H1 (cell line): ENCODE data around the gene MYO1F. TPM values are rescaled to one million over a fixed set of nuclear protein-coding genes. Genes with fewer than 3 reads are reported as not detected.

ENCODE experiments used
- CTCF ChIA-PET: fragments of 300-600 bp; sonication (Branson Sonifier 250); formaldehyde crosslinking; loops from one replicate; lab custom pipeline; 2021; ENCODE audit not compliant: partially characterized antibody; lab: Charles Lee
- POLR2A ChIA-PET: fragments of 300-600 bp; sonication (Branson Sonifier 250); formaldehyde crosslinking; loops from one replicate; lab custom pipeline; 2021; ENCODE audit warnings: inconsistent platforms; ENCODE audit not compliant: partially characterized antibody; lab: Charles Lee
- DNase-seq, 2 experiments: peaks; one replicate each; pipeline versions ENCODE4 v3.0.0 to v3.0.0-alpha.2; 2010 to 2022; ENCODE audit warnings: low spot score in 2 of 2, low read depth in 1 of 2, mixed read lengths in 1 of 2
- FAIRE-seq: peaks from 2 replicates; lab custom pipeline; 2011; peaks lifted over from hg19 to GRCh38; lab: Jason Lieb, UNC
- H2AFZ ChIP-seq: 2 replicates; pipeline ENCODE4 v1.8.1; 2012; ENCODE audit warnings: low read length, inconsistent platforms
- H2AK5ac ChIP-seq: 2 replicates; pipeline ENCODE4 v1.6.1; 2013; ENCODE audit warnings: low read depth, low read length
- H2BK120ac ChIP-seq: replicated peaks from 2 replicates; pipeline ENCODE3; 2013; ENCODE audit warnings: low read depth, low read length, inconsistent platforms
- H2BK12ac ChIP-seq: 2 replicates; pipeline ENCODE4 v1.6.1; 2013; ENCODE audit warnings: low read depth, low read length
- H2BK15ac ChIP-seq: 2 replicates; pipeline ENCODE4 v1.6.1; 2013; ENCODE audit warnings: low read length
- H2BK20ac ChIP-seq: 2 replicates; pipeline ENCODE4 v1.6.1; 2013; ENCODE audit warnings: low read length
- H2BK5ac ChIP-seq: 2 replicates; pipeline ENCODE4 v1.6.1; 2013; ENCODE audit warnings: low read depth, low read length
- H3K14ac ChIP-seq: 2 replicates; pipeline ENCODE4 v1.6.1; 2013; ENCODE audit warnings: inconsistent platforms; ENCODE audit not compliant: insufficient read length
- H3K18ac ChIP-seq: 2 replicates; pipeline ENCODE4 v1.6.1; 2013; ENCODE audit warnings: low read length; ENCODE audit errors: extremely low read depth
- H3K23ac ChIP-seq: 2 replicates; pipeline ENCODE4 v1.6.1; 2013; ENCODE audit warnings: inconsistent platforms; ENCODE audit not compliant: insufficient read length
- H3K23me2 ChIP-seq: 2 replicates; pipeline ENCODE4 v1.6.1; 2013; ENCODE audit warnings: low read depth, low read length
- H3K27ac ChIP-seq: 2 replicates; pipeline ENCODE4 v1.6.1; 2011; ENCODE audit warnings: low read depth, low read length, inconsistent platforms
- H3K27me3 ChIP-seq, 4 experiments: replicated peaks in 1 of 4; 1 replicate in 1 of 4; 2 replicates in 3 of 4; pipeline versions ENCODE4 v1.6.1 to v1.8.1; 2011 to 2013; ENCODE audit warnings: low read length in 3 of 4, mild to moderate bottlenecking in 3 of 4, inconsistent platforms in 2 of 4, mixed read lengths in 2 of 4, moderate library complexity in 1 of 4; ENCODE audit not compliant: control insufficient read depth in 3 of 4, insufficient read depth in 3 of 4; ENCODE audit errors: extremely low read depth in 1 of 4
- H3K36me3 ChIP-seq, 4 experiments: 2 replicates each; pipeline versions ENCODE4 v1.6.1 to v1.8.1; 2011 to 2013; ENCODE audit warnings: mild to moderate bottlenecking in 4 of 4, low read length in 3 of 4, moderate library complexity in 2 of 4, control low read depth in 1 of 4, inconsistent platforms in 1 of 4; ENCODE audit not compliant: insufficient read depth in 4 of 4, control insufficient read depth in 2 of 4
- H3K4ac ChIP-seq: replicated peaks from 2 replicates; pipeline ENCODE3; 2013; ENCODE audit warnings: low read length, low read depth, mixed read lengths, inconsistent platforms; ENCODE audit not compliant: insufficient read length
- H3K4me1 ChIP-seq, 4 experiments: replicated peaks in 1 of 4; 1 replicate in 1 of 4; 2 replicates in 3 of 4; pipeline versions ENCODE4 v1.6.1 to v1.8.1; 2011 to 2013; ENCODE audit warnings: low read length in 3 of 4, inconsistent platforms in 2 of 4, mixed read lengths in 1 of 4; ENCODE audit not compliant: insufficient read depth in 4 of 4, control insufficient read depth in 3 of 4
- H3K4me2 ChIP-seq, 2 experiments: 2 replicates each; pipeline versions ENCODE4 v1.6.1 to v1.8.1; 2011 to 2013; ENCODE audit warnings: low read depth in 2 of 2, low read length in 2 of 2, control low read depth in 1 of 2, inconsistent platforms in 1 of 2, mild to moderate bottlenecking in 1 of 2; ENCODE audit not compliant: insufficient read depth in 1 of 2
- H3K4me3 ChIP-seq, 4 experiments: fragments of 200-600, 300-600 bp in 1 of 4; sonication (generic), shearing (Covaris generic), sonication (Bioruptor Twin) in 1 of 4; 2 replicates each; pipeline versions ENCODE4 v1.5.1 to v1.8.1; 2011 to 2016; ENCODE audit warnings: low read length in 4 of 4, low read depth in 3 of 4, control low read depth in 2 of 4, inconsistent platforms in 2 of 4, mild to moderate bottlenecking in 2 of 4, mixed read lengths in 1 of 4, moderate library complexity in 1 of 4; ENCODE audit not compliant: insufficient read depth in 2 of 4; ENCODE audit errors: extremely low read depth in 1 of 4
- H3K56ac ChIP-seq: replicated peaks from 2 replicates; pipeline ENCODE3; 2013; ENCODE audit warnings: low read depth, mild to moderate bottlenecking, mixed read lengths, low read length, inconsistent platforms; ENCODE audit not compliant: insufficient read length
- H3K79me1 ChIP-seq: 2 replicates; pipeline ENCODE4 v1.6.1; 2013; ENCODE audit warnings: low read depth, low read length, control low read depth
- H3K79me2 ChIP-seq, 2 experiments: 2 replicates each; pipeline versions ENCODE4 v1.6.1 to v1.8.1; 2012 to 2013; ENCODE audit warnings: low read length in 2 of 2, mild to moderate bottlenecking in 2 of 2, inconsistent platforms in 1 of 2; ENCODE audit not compliant: insufficient read depth in 2 of 2, control insufficient read depth in 1 of 2
- H3K9ac ChIP-seq, 4 experiments: replicated peaks in 1 of 4; 1 replicate in 1 of 4; 2 replicates in 3 of 4; pipeline versions ENCODE4 v1.6.1 to v1.8.1; 2011 to 2013; ENCODE audit warnings: low read depth in 3 of 4, low read length in 3 of 4, control low read depth in 2 of 4, mild to moderate bottlenecking in 2 of 4, moderate library complexity in 2 of 4, inconsistent platforms in 1 of 4; ENCODE audit errors: extremely low read depth in 1 of 4
- H3K9me3 ChIP-seq, 2 experiments: 2 replicates each; pipeline versions ENCODE4 v1.6.1 to v1.8.1; 2012 to 2013; ENCODE audit warnings: mild to moderate bottlenecking in 2 of 2, moderate library complexity in 2 of 2, control low read depth in 1 of 2, inconsistent platforms in 1 of 2, low read depth in 1 of 2, low read length in 1 of 2, mixed read lengths in 1 of 2; ENCODE audit not compliant: insufficient read depth in 2 of 2
- H4K20me1 ChIP-seq, 2 experiments: replicated peaks in 1 of 2; 2 replicates each; pipeline versions ENCODE3 to v1.8.1; 2011 to 2013; ENCODE audit warnings: inconsistent platforms in 2 of 2, low read length in 2 of 2, mild to moderate bottlenecking in 1 of 2; ENCODE audit not compliant: insufficient read depth in 2 of 2, control insufficient read depth in 1 of 2
- H4K5ac ChIP-seq: 2 replicates; pipeline ENCODE4 v1.6.1; 2013; ENCODE audit warnings: low read length, low read depth, mixed read lengths, inconsistent platforms; ENCODE audit not compliant: insufficient read length
- H4K8ac ChIP-seq: 2 replicates; pipeline ENCODE4 v1.8.0; 2013; ENCODE audit warnings: mild to moderate bottlenecking, moderate library complexity, low read length, inconsistent platforms; ENCODE audit not compliant: insufficient read depth; ENCODE audit errors: extremely low read depth
- H4K91ac ChIP-seq: replicated peaks from 2 replicates; pipeline ENCODE3; 2013; ENCODE audit warnings: low read length, mixed read lengths, inconsistent platforms; ENCODE audit not compliant: insufficient read length
- TAF1 ChIP-seq: IDR thresholded peaks from 2 replicates; pipeline ENCODE4 v1.6.1; 2011; ENCODE audit warnings: mild to moderate bottlenecking, low read depth, low read length
- WGBS, 2 experiments: shearing (Covaris generic) in 1 of 2; methylation state at CpG; one replicate each; pipeline versions ENCODE4 v1.1.6 to v1.1.7; 2013 to 2015; ENCODE audit warnings: low lambda C conversion rate in 2 of 2, mixed read lengths in 2 of 2, inconsistent platforms in 1 of 2, low coverage in 1 of 2, missing lambda C conversion rate in 1 of 2; ENCODE audit not compliant: insufficient replicate concordance in 2 of 2, insufficient coverage in 1 of 2, insufficient read length in 1 of 2; ENCODE audit errors: extremely low coverage in 1 of 2, missing lambda C conversion rate in 1 of 2; 5-methylcytosine and 5-hydroxymethylcytosine counted together
- polyA plus RNA-seq, 7 experiments: library from polyadenylated mRNA; depleted of rRNA in 3 of 7; stranded (reverse) in 5 of 7; unstranded in 2 of 7; fragments of >200 nt in 5 of 7; fragments of 200-250 nt in 2 of 7; gene quantifications; 1 replicate in 5 of 7; 2 replicates in 1 of 7; 4 replicates in 1 of 7; pipeline versions ENCODE4 v1.2.1 to v1.2.3, GENCODE V29; 2011 to 2013; ENCODE audit warnings: missing spikeins in 2 of 7, mixed read lengths in 2 of 7
- total RNA-seq: library from RNA; stranded (reverse); fragmentation: NEBNext Ultra II Directional; extraction: Animal tissue kit (Norgen Biotek cat#: 25700); gene quantifications from 2 replicates; pipeline ENCODE4 v1.2.1, GENCODE V29; 2021

The MYO1F gene
- total and polyA plus RNA-seq, 2 of the 8 experiments (the other 6 are each of a cell fraction or from before 2014, with no cell fraction given): 1.4 to 4.6 TPM

GRCh38 chr19:8626842-8627241 lies 49.6 kb upstream of the MYO1F start:
- no peak overlapping the region for H4K8ac ChIP-seq

More at GRCh38 chr19:8626842-8627241, 49.6 kb upstream of the MYO1F start:
- POLR2A ChIA-PET: no interaction called here
- Histone ChIP-seq H4K91ac (no peak overlapping the region), H2AFZ (no peak overlapping the region), H2BK15ac (no peak overlapping the region), H4K5ac (no peak overlapping the region), H3K56ac (no peak overlapping the region), H2BK20ac (no peak overlapping the region), H3K27me3 (no peaks in the 10 kb centered on the region), H3K23ac (no peak overlapping the region), H3K23me2 (no peaks in the 10 kb centered on the region), H3K4ac (no peak overlapping the region), H3K4me1 (peaks cover 2 to 6% (median 4%) of the 10 kb centered on the region in 4 experiments; a peak in 4 of 7 replicates), H3K9me3 (no peaks in the 10 kb centered on the region; a peak in 1 of 4 replicates), H3K4me3 (no peak overlapping the region), H3K36me3 (no peaks in the 10 kb centered on the region), H3K4me2 (no peak overlapping the region), H3K79me2 (no peaks in the 10 kb centered on the region), H4K20me1 (no peaks in the 10 kb centered on the region), H3K18ac (no peak overlapping the region), H3K9ac (no peak overlapping the region), H2BK12ac (no peak overlapping the region), H3K27ac (no peak overlapping the region), H2BK5ac (no peak overlapping the region), H2AK5ac (no peak overlapping the region), H2BK120ac (no peak overlapping the region), H3K14ac (no peak overlapping the region), H3K79me1 (no peaks in the 10 kb centered on the region)
- no peak for TF ChIP-seq TAF1
- WGBS, 2 experiments: 90% methylated on average over 8 of the region's 8 CpGs; no CpG with 5 or more reads in 1 of the 2 experiments
- DNase-seq (no peak), FAIRE-seq (no peak)
- CTCF ChIA-PET: interaction anchor here (1.1 to 2.3 kb wide), 3 partner anchors 15 to 46 kb away, joined by 3 to 10 read pairs (median 7); no protein-coding TSS in a partner anchor
